ENCODE results near the gene PAFAH1B1.

DNA sequence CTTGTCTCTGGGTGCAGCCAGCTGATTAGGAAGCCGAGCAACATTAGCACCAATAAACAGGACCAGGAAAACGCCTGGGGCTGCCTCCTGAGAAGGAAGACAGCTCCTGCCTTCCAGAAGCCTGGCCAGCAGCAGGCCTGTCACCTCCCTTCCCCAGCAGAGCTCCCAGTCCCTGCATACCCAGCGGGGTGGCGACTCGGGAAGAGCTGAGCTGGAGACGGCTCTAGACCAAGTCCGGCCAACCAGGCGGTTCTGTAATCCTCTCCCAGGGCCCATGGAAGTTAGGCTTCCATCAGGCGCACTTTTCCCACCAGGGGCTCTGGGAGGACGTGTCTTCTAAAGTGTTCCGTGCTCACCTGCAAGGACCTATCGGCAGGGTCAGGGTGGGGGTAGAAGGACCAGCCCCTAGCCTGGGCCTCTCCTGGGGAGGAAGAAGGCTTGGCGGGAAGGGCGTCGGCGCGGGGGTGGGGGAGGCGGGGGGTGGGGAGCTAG, 130.1 kb downstream of the PAFAH1B1 start:
- TF ChIP-seq RFX5 (IDR thresholded peaks at IDR 0.05; ENCODE audit: low read depth, low read length) (no peak), ZSCAN29 (IDR thresholded peaks at IDR 0.05) (no peak), IKZF2 (IDR thresholded peaks at IDR 0.05) (no peak), SRF (IDR thresholded peaks at IDR 0.05; ENCODE audit: low read depth in 2 of 2, low read length in 2 of 2) (no peak)
- TF ChIP-seq, protein P1, sequence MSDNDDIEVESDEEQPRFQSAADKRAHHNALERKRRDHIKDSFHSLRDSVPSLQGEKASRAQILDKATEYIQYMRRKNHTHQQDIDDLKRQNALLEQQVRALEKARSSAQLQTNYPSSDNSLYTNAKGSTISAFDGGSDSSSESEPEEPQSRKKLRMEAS (IDR thresholded peaks at IDR 0.05; ENCODE audit: low read depth, low read length): no peak
- TF ChIP-seq, protein P2, sequence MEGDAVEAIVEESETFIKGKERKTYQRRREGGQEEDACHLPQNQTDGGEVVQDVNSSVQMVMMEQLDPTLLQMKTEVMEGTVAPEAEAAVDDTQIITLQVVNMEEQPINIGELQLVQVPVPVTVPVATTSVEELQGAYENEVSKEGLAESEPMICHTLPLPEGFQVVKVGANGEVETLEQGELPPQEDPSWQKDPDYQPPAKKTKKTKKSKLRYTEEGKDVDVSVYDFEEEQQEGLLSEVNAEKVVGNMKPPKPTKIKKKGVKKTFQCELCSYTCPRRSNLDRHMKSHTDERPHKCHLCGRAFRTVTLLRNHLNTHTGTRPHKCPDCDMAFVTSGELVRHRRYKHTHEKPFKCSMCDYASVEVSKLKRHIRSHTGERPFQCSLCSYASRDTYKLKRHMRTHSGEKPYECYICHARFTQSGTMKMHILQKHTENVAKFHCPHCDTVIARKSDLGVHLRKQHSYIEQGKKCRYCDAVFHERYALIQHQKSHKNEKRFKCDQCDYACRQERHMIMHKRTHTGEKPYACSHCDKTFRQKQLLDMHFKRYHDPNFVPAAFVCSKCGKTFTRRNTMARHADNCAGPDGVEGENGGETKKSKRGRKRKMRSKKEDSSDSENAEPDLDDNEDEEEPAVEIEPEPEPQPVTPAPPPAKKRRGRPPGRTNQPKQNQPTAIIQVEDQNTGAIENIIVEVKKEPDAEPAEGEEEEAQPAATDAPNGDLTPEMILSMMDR (IDR thresholded peaks at IDR 0.05 in 2 of 3, conservative IDR thresholded peaks at IDR 0.05 in 1 of 3; ENCODE audit: control insufficient read depth in 2 of 3, extremely low read depth in 1 of 3, insufficient read depth in 1 of 3, low read depth in 3 of 3, low read length in 3 of 3): no peak
- TF ChIP-seq, protein P3, sequence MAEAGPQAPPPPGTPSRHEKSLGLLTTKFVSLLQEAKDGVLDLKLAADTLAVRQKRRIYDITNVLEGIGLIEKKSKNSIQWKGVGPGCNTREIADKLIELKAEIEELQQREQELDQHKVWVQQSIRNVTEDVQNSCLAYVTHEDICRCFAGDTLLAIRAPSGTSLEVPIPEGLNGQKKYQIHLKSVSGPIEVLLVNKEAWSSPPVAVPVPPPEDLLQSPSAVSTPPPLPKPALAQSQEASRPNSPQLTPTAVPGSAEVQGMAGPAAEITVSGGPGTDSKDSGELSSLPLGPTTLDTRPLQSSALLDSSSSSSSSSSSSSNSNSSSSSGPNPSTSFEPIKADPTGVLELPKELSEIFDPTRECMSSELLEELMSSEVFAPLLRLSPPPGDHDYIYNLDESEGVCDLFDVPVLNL (IDR thresholded peaks at IDR 0.05; ENCODE audit: low read depth, low read length): no peak
